ENCODE data around the gene MUSK. TPM values are rescaled to one million over a fixed set of nuclear protein-coding genes. Genes with fewer than 3 reads are reported as not detected.
A peak's percentile ranks its signal among the peaks of the same experiment; 100 is the strongest.

Gene MUSK
- total RNA-seq, 2 donors from 2014 or later: 0.71 TPM; not detected in 1

GRCh38 chr9:110626101-110626829 is 42.3 kb upstream of the MUSK start:
- Histone ChIP-seq H3K4me1 (ENCODE audit: control insufficient read depth in 1 of 2, low read depth in 2 of 2) (peaks cover 4 to 12% of the 10 kb centered on the region in 2 donors), H3K4me3 (peak overlapping the region; percentile 52), H3K9me3 (no peaks in the 10 kb centered on the region), H3K36me3 (no peaks in the 10 kb centered on the region), H3K27ac (peak overlapping the region; percentile 31 to 73), H3K27me3 (replicated peaks; ENCODE audit: insufficient read depth) (no peaks in the 10 kb centered on the region)
- peak; percentile 59 for ATAC-seq (ENCODE audit: insufficient number of reproducible peaks, low FRiP score, low read depth)
- no peak for TF ChIP-seq CTCF (IDR thresholded peaks at IDR 0.05)
- peak; percentile 10 for DNase-seq (ENCODE audit: low spot score)

GRCh38 chr9:110635589-110635988 is 33.0 kb upstream of the MUSK start:
- Histone ChIP-seq H3K4me1 (ENCODE audit: control insufficient read depth in 1 of 2, low read depth in 2 of 2) (no peaks in the 10 kb centered on the region), H3K27me3 (replicated peaks; ENCODE audit: insufficient read depth) (no peaks in the 10 kb centered on the region), H3K27ac (no peak overlapping the region), H3K36me3 (no peaks in the 10 kb centered on the region), H3K4me3 (no peak overlapping the region), H3K9me3 (peaks cover 14% of the 10 kb centered on the region)
- TF ChIP-seq CTCF (IDR thresholded peaks at IDR 0.05): no peak
- no peak for DNase-seq (ENCODE audit: low spot score)
- ATAC-seq (ENCODE audit: insufficient number of reproducible peaks, low FRiP score, low read depth): no peak

GRCh38 chr9:110638381-110638954 is 30.1 kb upstream of the MUSK start:
- H3K27ac ChIP-seq: no peak overlapping the region
- H3K27me3 ChIP-seq (replicated peaks; ENCODE audit: insufficient read depth): no peaks in the 10 kb centered on the region
- no peaks in the 10 kb centered on the region for H3K4me1 ChIP-seq (ENCODE audit: control insufficient read depth in 1 of 2, low read depth in 2 of 2)
- peak; percentile 46 for TF ChIP-seq CTCF (IDR thresholded peaks at IDR 0.05)
- ATAC-seq (ENCODE audit: insufficient number of reproducible peaks, low FRiP score, low read depth) (no peak), DNase-seq (ENCODE audit: low spot score) (no peak)
- no peaks in the 10 kb centered on the region for H3K36me3 ChIP-seq
- peaks cover 14% of the 10 kb centered on the region for H3K9me3 ChIP-seq
- H3K4me3 ChIP-seq: no peak overlapping the region

GRCh38 chr9:110640736-110641135 is 27.9 kb upstream of the MUSK start:
- TF ChIP-seq CTCF (IDR thresholded peaks at IDR 0.05): no peak
- Histone ChIP-seq H3K36me3 (no peaks in the 10 kb centered on the region), H3K27me3 (replicated peaks; ENCODE audit: insufficient read depth) (no peaks in the 10 kb centered on the region), H3K4me3 (no peak overlapping the region), H3K27ac (no peak overlapping the region), H3K9me3 (peaks cover 4% of the 10 kb centered on the region), H3K4me1 (ENCODE audit: control insufficient read depth in 1 of 2, low read depth in 2 of 2) (no peaks in the 10 kb centered on the region)
- DNase-seq (ENCODE audit: low spot score): no peak
- no peak for ATAC-seq (ENCODE audit: insufficient number of reproducible peaks, low FRiP score, low read depth)

GRCh38 chr9:110641293-110641692 is 27.3 kb upstream of the MUSK start:
- no peak for TF ChIP-seq CTCF (IDR thresholded peaks at IDR 0.05)
- ATAC-seq (ENCODE audit: insufficient number of reproducible peaks, low FRiP score, low read depth) (no peak), DNase-seq (ENCODE audit: low spot score) (no peak)
- Histone ChIP-seq H3K36me3 (no peaks in the 10 kb centered on the region), H3K4me3 (no peak overlapping the region), H3K27ac (no peak overlapping the region), H3K4me1 (ENCODE audit: control insufficient read depth in 1 of 2, low read depth in 2 of 2) (no peaks in the 10 kb centered on the region), H3K9me3 (no peaks in the 10 kb centered on the region), H3K27me3 (replicated peaks; ENCODE audit: insufficient read depth) (no peaks in the 10 kb centered on the region)
